Calu3 (cell line): ENCODE measurements around the gene SP6. TPM values are rescaled to one million over a fixed set of nuclear protein-coding genes. Genes with fewer than 3 reads are reported as not detected.

Experiments
- BruUV-seq: library from RNA; stranded (reverse); fragments of 400-500 nt; replicated peaks from 2 replicates; lab custom pipeline; 2021; lab: Mats Ljungman, UMichigan
- CTCF ChIA-PET: fragments of 300-600 bp; sonication (Branson Sonifier 250); formaldehyde crosslinking; loops from one replicate; lab custom pipeline; 2022; ENCODE audit warnings: antibody characterized with exemption; lab: Charles Lee
- DNase-seq: peaks from one replicate; pipeline ENCODE4 v3.0.0; 2022
- H3K27ac Mint-ChIP-seq: one replicate; pipeline ENCODE4 v1.8.0; 2022; ENCODE audit warnings: mixed read lengths; ENCODE audit not compliant: unreplicated experiment
- H3K27me3 Mint-ChIP-seq: one replicate; pipeline ENCODE4 v1.8.0; 2022; ENCODE audit warnings: mixed read lengths; ENCODE audit not compliant: unreplicated experiment
- H3K36me3 Mint-ChIP-seq: one replicate; pipeline ENCODE4 v1.8.0; 2022; ENCODE audit warnings: mild to moderate bottlenecking, moderate library complexity, mixed read lengths; ENCODE audit not compliant: insufficient read depth, unreplicated experiment
- H3K4me1 Mint-ChIP-seq: one replicate; pipeline ENCODE4 v1.8.0; 2022; ENCODE audit warnings: mild to moderate bottlenecking, low read depth, mixed read lengths; ENCODE audit not compliant: unreplicated experiment
- H3K4me3 Mint-ChIP-seq: one replicate; pipeline ENCODE4 v1.8.0; 2022; ENCODE audit warnings: mild to moderate bottlenecking, low read depth, moderate library complexity, mixed read lengths; ENCODE audit not compliant: unreplicated experiment
- H3K9me3 Mint-ChIP-seq: one replicate; pipeline ENCODE4 v1.8.0; 2022; ENCODE audit warnings: low read depth, mixed read lengths; ENCODE audit not compliant: unreplicated experiment
- intact Hi-C: fragments of 100-400 bp; cut with micrococcal nuclease; formaldehyde crosslinking; loops from one replicate; pipeline ENCODE4 v1.10.0; 2022; ENCODE audit not compliant: unreplicated experiment
- total RNA-seq: library from RNA; stranded (reverse); gene quantifications from 2 replicates; pipeline ENCODE4 v1.2.3, GENCODE V29; 2022
- TF ChIP-seq, protein P1 (sequence below): fragments of 200-600 bp; IDR thresholded peaks from one replicate; pipeline ENCODE4 v1.8.0; 2022; ENCODE audit warnings: antibody characterized with exemption; ENCODE audit not compliant: unreplicated experiment

The SP6 gene
- total RNA-seq, 1 experiment from 2014 or later = 1.1 TPM

DNA sequence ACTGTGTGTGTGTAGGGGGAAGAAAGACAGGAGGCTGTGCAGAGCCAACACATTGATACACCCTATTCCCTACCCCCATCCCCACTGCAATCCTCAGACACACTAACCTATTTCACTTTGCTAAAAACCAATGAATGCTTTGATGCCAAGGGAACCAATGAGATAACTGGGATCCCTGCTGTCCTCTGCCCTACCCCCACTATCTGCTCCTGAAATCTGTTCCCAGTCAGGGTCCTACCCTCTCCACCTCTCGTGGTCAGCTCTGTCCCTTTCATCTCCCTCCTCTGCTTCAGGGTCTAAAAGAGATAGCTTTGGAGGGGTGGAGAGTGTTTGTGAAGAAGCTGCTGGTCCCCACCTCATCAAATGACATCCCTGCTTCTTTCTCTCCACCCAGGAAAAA is 19.1 kb upstream of the SP6 start:
- Mint-ChIP-seq H3K4me1 (no peaks in the 10 kb centered on the region), H3K4me3 (no peak overlapping the region), H3K27ac (no peak overlapping the region), H3K9me3 (no peaks in the 10 kb centered on the region), H3K27me3 (peaks cover 100% of the 10 kb centered on the region), H3K36me3 (no peaks in the 10 kb centered on the region)
- CTCF ChIA-PET = interaction anchor here (0.5 to 1.3 kb wide), 4 partner anchors 10 to 395 kb away, joined by 3 to 5 read pairs (median 3); no protein-coding TSS in a partner anchor
- intact Hi-C loops = no loop called here
- BruUV-seq = no TSS peak
- TF ChIP-seq, protein P1, sequence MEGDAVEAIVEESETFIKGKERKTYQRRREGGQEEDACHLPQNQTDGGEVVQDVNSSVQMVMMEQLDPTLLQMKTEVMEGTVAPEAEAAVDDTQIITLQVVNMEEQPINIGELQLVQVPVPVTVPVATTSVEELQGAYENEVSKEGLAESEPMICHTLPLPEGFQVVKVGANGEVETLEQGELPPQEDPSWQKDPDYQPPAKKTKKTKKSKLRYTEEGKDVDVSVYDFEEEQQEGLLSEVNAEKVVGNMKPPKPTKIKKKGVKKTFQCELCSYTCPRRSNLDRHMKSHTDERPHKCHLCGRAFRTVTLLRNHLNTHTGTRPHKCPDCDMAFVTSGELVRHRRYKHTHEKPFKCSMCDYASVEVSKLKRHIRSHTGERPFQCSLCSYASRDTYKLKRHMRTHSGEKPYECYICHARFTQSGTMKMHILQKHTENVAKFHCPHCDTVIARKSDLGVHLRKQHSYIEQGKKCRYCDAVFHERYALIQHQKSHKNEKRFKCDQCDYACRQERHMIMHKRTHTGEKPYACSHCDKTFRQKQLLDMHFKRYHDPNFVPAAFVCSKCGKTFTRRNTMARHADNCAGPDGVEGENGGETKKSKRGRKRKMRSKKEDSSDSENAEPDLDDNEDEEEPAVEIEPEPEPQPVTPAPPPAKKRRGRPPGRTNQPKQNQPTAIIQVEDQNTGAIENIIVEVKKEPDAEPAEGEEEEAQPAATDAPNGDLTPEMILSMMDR = no peak
- no peak for DNase-seq

DNA sequence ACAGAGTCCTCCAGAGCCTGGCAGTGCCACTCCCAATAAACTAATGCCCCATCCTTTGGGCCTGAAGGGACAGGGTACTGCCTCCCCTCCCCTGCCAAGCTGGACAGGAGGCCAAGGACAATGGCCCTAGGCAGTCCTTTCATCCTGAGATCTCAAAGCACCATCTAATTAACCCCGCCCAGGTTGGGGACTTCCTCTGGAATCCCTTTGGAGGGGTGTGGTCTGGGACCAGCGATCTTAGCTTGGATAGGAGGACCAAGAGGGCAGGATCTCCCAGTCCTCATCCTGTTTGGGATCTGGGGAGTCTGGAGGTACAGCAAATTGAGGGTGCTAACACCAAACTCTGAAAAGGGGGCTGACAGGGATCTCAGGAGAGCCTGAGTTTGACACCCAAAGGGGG is 18.2 kb upstream of the SP6 start:
- H3K4me3 Mint-ChIP-seq = no peak overlapping the region
- TF ChIP-seq, protein P1 = no peak
- no peak for DNase-seq
- BruUV-seq = no TSS peak
- H3K27me3 Mint-ChIP-seq = peaks cover 98% of the 10 kb centered on the region
- H3K27ac Mint-ChIP-seq = no peak overlapping the region
- H3K36me3 Mint-ChIP-seq = no peaks in the 10 kb centered on the region
- H3K9me3 Mint-ChIP-seq = no peaks in the 10 kb centered on the region
- H3K4me1 Mint-ChIP-seq = no peaks in the 10 kb centered on the region
- CTCF ChIA-PET = interaction anchor here (0.8 to 1.3 kb wide), 2 partner anchors 12 to 26 kb away, joined by 3 to 5 read pairs; no protein-coding TSS in a partner anchor
- intact Hi-C loops = no loop called here

DNA sequence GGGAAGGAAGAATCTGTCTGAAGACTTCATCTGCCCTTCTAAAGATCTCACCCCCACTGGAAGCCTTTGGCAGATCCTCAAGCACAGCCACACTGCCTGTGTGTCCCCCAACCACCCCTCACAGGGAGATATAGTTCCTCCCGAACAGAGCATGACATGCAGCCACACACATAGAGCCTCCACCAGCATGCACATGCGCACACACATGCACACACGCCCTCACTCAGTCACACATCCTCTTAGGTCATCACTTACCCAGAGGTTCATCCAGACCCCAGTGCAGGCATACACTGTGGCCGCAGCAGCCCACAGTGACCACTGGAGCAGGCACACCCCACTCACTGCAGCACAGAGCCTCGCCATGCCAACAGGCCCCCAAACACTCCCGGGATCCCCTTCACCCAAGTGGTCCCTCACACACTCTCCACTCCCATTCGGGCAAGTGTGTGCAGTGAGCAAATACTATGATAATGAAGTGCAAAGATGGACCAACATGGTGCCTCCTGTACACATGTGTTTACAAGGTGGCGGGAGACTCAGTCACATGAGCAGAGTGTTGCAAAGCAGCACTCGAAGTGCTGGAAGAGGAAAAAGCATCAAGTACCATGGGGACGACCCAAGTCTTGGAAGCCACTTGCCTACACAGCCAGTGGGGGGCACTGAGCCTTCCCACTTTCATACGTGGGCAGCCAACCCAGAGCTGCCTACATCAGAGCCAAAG is 17.0 kb upstream of the SP6 start:
- H3K9me3 Mint-ChIP-seq = peaks cover 2% of the 10 kb centered on the region
- H3K36me3 Mint-ChIP-seq = no peaks in the 10 kb centered on the region
- intact Hi-C loops = no loop called here
- TF ChIP-seq, protein P1 = no peak
- no TSS peak for BruUV-seq
- no peak for DNase-seq
- no peak overlapping the region for H3K4me3 Mint-ChIP-seq
- H3K27ac Mint-ChIP-seq = no peak overlapping the region
- CTCF ChIA-PET = interaction anchor here (0.7 to 0.8 kb wide), 3 partner anchors 10 to 128 kb away, joined by 3 read pairs; partner anchors contain the start of gene SP6
- peaks cover 87% of the 10 kb centered on the region for H3K27me3 Mint-ChIP-seq
- peaks cover 6% of the 10 kb centered on the region for H3K4me1 Mint-ChIP-seq

DNA sequence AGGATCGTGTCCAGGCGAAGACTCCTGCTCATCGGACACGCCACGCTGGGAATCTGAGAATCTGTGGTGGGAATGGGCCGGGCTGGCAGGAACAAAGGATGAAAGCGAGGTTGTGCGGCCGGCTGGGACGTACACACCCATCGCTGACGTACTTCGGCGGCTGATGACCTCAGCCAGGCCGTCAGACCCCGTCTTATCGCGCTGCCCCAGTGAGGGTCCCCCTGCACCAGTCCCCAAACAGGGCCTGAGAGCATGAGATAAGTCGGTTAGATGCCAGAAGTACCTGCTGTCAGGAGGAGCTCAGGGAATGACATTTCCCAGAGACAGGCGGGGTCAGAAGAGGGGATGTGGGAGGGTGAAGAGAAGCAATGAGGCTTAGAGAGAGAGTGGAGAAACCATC is 16.0 kb upstream of the SP6 start:
- CTCF ChIA-PET = interaction anchor here (0.8 kb wide), 1 partner anchor 16 kb away, joined by 3 read pairs; the partner anchor contains the start of gene SP6
- Mint-ChIP-seq H3K4me3 (no peak overlapping the region), H3K27me3 (peaks cover 77% of the 10 kb centered on the region), H3K9me3 (peaks cover 2% of the 10 kb centered on the region), H3K27ac (no peak overlapping the region), H3K4me1 (peaks cover 12% of the 10 kb centered on the region), H3K36me3 (no peaks in the 10 kb centered on the region)
- BruUV-seq = no TSS peak
- TF ChIP-seq, protein P1 = no peak
- no peak for DNase-seq
- intact Hi-C loops = no loop called here
